K562 (cell line): ENCODE results near the gene TMCO1. TPM values are rescaled to one million over a fixed set of nuclear protein-coding genes. Genes with fewer than 3 reads are reported as not detected.

Experiments
- CBFA2T3 ChIP-seq: fragments of 450-650 bp; IDR thresholded peaks from 2 replicates; pipeline ENCODE4 v1.6.1; 2017
- EGR1 ChIP-seq: fragments of 450-650 bp; conservative IDR thresholded peaks from 2 replicates; pipeline ENCODE4 v1.6.1; 2017; ENCODE audit warnings: mild to moderate bottlenecking
- GABPA ChIP-seq: fragments of 200-800 bp; sonication (Bioruptor generic); conservative IDR thresholded peaks from 2 replicates; pipeline ENCODE4 v1.6.1; 2016; ENCODE audit warnings: low read depth, missing genetic modification characterization, missing compliant biosample characterization
- GATAD2A ChIP-seq: fragments of 450-650 bp; IDR thresholded peaks from 2 replicates; pipeline ENCODE4 v1.6.1; 2017
- KLF1 ChIP-seq: fragments of 450-650 bp; IDR thresholded peaks from 2 replicates; pipeline ENCODE4 v1.6.1; 2016; ENCODE audit warnings: missing genetic modification characterization, missing compliant biosample characterization
- KLF6 ChIP-seq: fragments of 250-450 bp; sonication (Bioruptor Pico); IDR thresholded peaks from 2 replicates; pipeline ENCODE4 v1.4.0; 2020; ENCODE audit warnings: mild to moderate bottlenecking, moderate library complexity, borderline replicate concordance
- MIER1 ChIP-seq: fragments of 450-650 bp; IDR thresholded peaks from 2 replicates; pipeline ENCODE4 v1.6.1; 2016; ENCODE audit warnings: antibody characterized with exemption, mild to moderate bottlenecking, low read depth
- NCOA4 ChIP-seq: fragments of 450-650 bp; IDR thresholded peaks from 2 replicates; pipeline ENCODE4 v1.6.1; 2018; ENCODE audit warnings: mild to moderate bottlenecking; ENCODE audit not compliant: partially characterized antibody
- NR3C1 ChIP-seq: sonication (generic); formaldehyde crosslinking; IDR thresholded peaks from 2 replicates; pipeline ENCODE4 v1.8.1; 2022; ENCODE audit warnings: missing genetic modification reagents
- RBM17 ChIP-seq: fragments of 200-400 bp; formaldehyde crosslinking; IDR thresholded peaks from 2 replicates; pipeline ENCODE4 v1.6.1; 2017; ENCODE audit warnings: low read depth, mild to moderate bottlenecking, low read length, borderline replicate concordance
- SMARCA4 ChIP-seq: fragments of 450-650 bp; IDR thresholded peaks from 2 replicates; pipeline ENCODE4 v1.6.1; 2016
- SP2 ChIP-seq: IDR thresholded peaks from 2 replicates; pipeline ENCODE4 v1.6.1; 2011; ENCODE audit warnings: mild to moderate bottlenecking, low read depth, low read length, moderate library complexity; ENCODE audit not compliant: poor library complexity, severe bottlenecking; ENCODE audit errors: extremely low read depth
- SRF ChIP-seq, 2 experiments: fragments of 250-450, 450-650 bp in 1 of 2; sonication (Bioruptor Pico) in 1 of 2; sonication (generic) in 1 of 2; formaldehyde crosslinking; IDR thresholded peaks; 2 replicates each; pipeline versions ENCODE4 v1.5.0 to v1.5.1; 2020 to 2022; ENCODE audit warnings: mild to moderate bottlenecking in 1 of 2, missing genetic modification reagents in 1 of 2
- TCF7 ChIP-seq: sonication (generic); IDR thresholded peaks from 2 replicates; pipeline ENCODE4 v1.6.1; 2016; ENCODE audit warnings: antibody characterized with exemption, borderline replicate concordance
- ZBED1 ChIP-seq: IDR thresholded peaks from 2 replicates; pipeline ENCODE4 v1.6.1; 2014
- ZNF696 ChIP-seq: fragments of 250-450 bp; sonication (Bioruptor Pico); conservative IDR thresholded peaks from 2 replicates; pipeline ENCODE4 v1.4.0; 2020; ENCODE audit warnings: mild to moderate bottlenecking, moderate library complexity
- ZZZ3 ChIP-seq: fragments of 450-650 bp; IDR thresholded peaks from 2 replicates; pipeline ENCODE4 v1.6.1; 2016; ENCODE audit warnings: antibody characterized with exemption, mild to moderate bottlenecking, moderate library complexity
- polyA plus RNA-seq, 8 experiments: library from polyadenylated mRNA; depleted of rRNA in 4 of 8; stranded (reverse) in 5 of 8; unstranded in 3 of 8; fragments of >200 nt; fragmentation: Nextera tagmentation in 2 of 8; fragmentation: Illumina TruSeq in 1 of 8; extraction: Ambion mirVana in 2 of 8; extraction: Trizol in 1 of 8; gene quantifications; 2 replicates each; pipeline versions ENCODE4 v1.2.1 to v1.2.3, GENCODE V29; 2011 to 2014; ENCODE audit warnings: inconsistent platforms in 1 of 8, missing spikeins in 1 of 8
- total RNA-seq, 7 experiments: library from RNA; depleted of rRNA in 6 of 7; stranded (reverse); fragments of >200 nt in 6 of 7; fragmentation: Illumina TruSeq in 2 of 7; extraction: Trizol in 2 of 7; gene quantifications; 2 replicates each; pipeline versions ENCODE4 v1.2.1 to v1.2.3, GENCODE V29; 2011 to 2021; ENCODE audit warnings: low replicate concordance in 1 of 7
- TF ChIP-seq, protein P1 (sequence below), 3 experiments: IDR thresholded peaks in 2 of 3; conservative IDR thresholded peaks in 1 of 3; 2 replicates each; pipeline ENCODE4 v1.5.1; 2011 to 2012; ENCODE audit warnings: low read length in 3 of 3, mild to moderate bottlenecking in 3 of 3, control low read depth in 2 of 3, improper control_type of control experiment in 1 of 3, inconsistent platforms in 1 of 3, low read depth in 1 of 3, mixed read lengths in 1 of 3, moderate library complexity in 1 of 3; ENCODE audit not compliant: insufficient read depth in 2 of 3
- TF ChIP-seq, protein P2 (sequence below): fragments of 250-450 bp; sonication (Bioruptor Pico); IDR thresholded peaks from 2 replicates; pipeline ENCODE4 v1.9.0; 2021; ENCODE audit warnings: mild to moderate bottlenecking
- TF ChIP-seq, protein P3 (sequence below): IDR thresholded peaks from 2 replicates; pipeline ENCODE4 v1.6.1; 2011; ENCODE audit warnings: borderline replicate concordance, low read depth, mild to moderate bottlenecking, moderate library complexity, low read length; ENCODE audit not compliant: insufficient read depth, poor library complexity, severe bottlenecking
- TF ChIP-seq, protein P4 (sequence below): sonication (generic); formaldehyde crosslinking; IDR thresholded peaks from 2 replicates; pipeline ENCODE4 v1.8.0; 2022; ENCODE audit warnings: mild to moderate bottlenecking, missing genetic modification reagents
- TF ChIP-seq, protein P5 (sequence below): fragments of 250-450 bp; sonication (Bioruptor Pico); IDR thresholded peaks from 2 replicates; pipeline ENCODE4 v1.6.1; 2021; ENCODE audit warnings: mild to moderate bottlenecking

The TMCO1 gene
- total and polyA plus RNA-seq, 9 of the 15 experiments (the other 6 are each of a cell fraction or from before 2014, with no cell fraction given), result 69.3 to 561 (median 175) TPM

DNA sequence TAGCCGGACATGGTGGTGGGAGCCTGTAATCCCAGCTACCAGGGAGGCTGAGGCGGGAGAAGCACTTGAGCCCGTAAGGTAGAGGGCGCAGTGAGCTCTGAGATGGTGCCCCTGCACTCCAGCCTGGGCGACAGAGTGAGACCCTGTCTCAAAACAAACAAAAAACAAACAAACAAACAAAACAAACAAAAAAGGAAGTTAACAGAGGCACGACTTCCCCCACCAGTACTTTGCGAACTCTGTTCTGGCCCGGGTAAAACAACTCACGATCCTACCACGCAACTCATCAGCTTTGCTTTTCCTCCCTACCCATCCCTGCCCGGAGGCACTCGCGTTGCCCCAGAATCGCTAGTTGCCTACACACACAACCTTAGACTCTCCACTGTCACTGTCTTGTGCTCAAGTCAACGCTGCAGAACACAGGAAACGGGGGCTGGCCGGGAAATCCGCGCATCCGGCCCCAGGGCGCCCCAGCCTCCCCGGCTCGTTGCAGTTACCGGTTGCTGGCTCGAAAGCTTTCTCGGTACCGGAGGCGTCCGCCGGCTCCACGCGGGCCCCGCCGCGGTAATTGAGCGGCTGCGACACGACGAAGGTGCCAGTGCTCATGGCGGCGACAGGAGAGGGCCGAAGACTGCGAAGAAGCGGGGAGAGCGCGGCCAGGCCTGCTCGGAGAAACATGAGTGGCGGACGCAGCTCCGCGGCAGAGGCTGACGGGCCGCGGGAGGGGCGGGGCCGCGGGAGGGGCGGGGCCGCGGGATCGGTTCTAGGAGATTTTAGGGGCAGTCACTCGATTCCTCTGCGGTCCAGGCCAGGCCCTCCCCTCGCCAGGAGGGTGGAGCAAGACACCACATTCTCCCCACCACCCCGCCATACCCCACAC is 70.5 kb downstream of the TMCO1 start, which contains the start of gene ALDH9A1 (continued):
- TF ChIP-seq, protein P1, sequence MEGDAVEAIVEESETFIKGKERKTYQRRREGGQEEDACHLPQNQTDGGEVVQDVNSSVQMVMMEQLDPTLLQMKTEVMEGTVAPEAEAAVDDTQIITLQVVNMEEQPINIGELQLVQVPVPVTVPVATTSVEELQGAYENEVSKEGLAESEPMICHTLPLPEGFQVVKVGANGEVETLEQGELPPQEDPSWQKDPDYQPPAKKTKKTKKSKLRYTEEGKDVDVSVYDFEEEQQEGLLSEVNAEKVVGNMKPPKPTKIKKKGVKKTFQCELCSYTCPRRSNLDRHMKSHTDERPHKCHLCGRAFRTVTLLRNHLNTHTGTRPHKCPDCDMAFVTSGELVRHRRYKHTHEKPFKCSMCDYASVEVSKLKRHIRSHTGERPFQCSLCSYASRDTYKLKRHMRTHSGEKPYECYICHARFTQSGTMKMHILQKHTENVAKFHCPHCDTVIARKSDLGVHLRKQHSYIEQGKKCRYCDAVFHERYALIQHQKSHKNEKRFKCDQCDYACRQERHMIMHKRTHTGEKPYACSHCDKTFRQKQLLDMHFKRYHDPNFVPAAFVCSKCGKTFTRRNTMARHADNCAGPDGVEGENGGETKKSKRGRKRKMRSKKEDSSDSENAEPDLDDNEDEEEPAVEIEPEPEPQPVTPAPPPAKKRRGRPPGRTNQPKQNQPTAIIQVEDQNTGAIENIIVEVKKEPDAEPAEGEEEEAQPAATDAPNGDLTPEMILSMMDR (IDR thresholded peaks at IDR 0.05 in 2 of 3, conservative IDR thresholded peaks at IDR 0.05 in 1 of 3; ENCODE audit: insufficient read depth in 2 of 3, low read depth in 1 of 3, low read length in 3 of 3), result peak; percentile 45 to 64 (median 47)
- no peak for TF ChIP-seq TCF7
- TF ChIP-seq SMARCA4, result peak; percentile 75
- TF ChIP-seq RBM17, result no peak
- TF ChIP-seq EGR1, result no peak
- TF ChIP-seq, protein P2, sequence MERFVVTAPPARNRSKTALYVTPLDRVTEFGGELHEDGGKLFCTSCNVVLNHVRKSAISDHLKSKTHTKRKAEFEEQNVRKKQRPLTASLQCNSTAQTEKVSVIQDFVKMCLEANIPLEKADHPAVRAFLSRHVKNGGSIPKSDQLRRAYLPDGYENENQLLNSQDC (CRISPR knock-in tag), result no peak
- no peak for TF ChIP-seq CBFA2T3
- TF ChIP-seq, protein P3, sequence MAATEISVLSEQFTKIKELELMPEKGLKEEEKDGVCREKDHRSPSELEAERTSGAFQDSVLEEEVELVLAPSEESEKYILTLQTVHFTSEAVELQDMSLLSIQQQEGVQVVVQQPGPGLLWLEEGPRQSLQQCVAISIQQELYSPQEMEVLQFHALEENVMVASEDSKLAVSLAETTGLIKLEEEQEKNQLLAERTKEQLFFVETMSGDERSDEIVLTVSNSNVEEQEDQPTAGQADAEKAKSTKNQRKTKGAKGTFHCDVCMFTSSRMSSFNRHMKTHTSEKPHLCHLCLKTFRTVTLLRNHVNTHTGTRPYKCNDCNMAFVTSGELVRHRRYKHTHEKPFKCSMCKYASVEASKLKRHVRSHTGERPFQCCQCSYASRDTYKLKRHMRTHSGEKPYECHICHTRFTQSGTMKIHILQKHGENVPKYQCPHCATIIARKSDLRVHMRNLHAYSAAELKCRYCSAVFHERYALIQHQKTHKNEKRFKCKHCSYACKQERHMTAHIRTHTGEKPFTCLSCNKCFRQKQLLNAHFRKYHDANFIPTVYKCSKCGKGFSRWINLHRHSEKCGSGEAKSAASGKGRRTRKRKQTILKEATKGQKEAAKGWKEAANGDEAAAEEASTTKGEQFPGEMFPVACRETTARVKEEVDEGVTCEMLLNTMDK, result peak; percentile 57
- TF ChIP-seq GATAD2A, result 0 out of 2 replicates have a peak, but pooled peaks have one; percentile 14
- 0 out of 2 replicates have a peak, but pooled peaks have one; percentile 55 for TF ChIP-seq NR3C1 (CRISPR knock-in tag)
- TF ChIP-seq KLF1 (tag), result no peak
- 0 out of 2 replicates have a peak, but pooled peaks have one; percentile 32 for TF ChIP-seq ZZZ3
- TF ChIP-seq, protein P4, sequence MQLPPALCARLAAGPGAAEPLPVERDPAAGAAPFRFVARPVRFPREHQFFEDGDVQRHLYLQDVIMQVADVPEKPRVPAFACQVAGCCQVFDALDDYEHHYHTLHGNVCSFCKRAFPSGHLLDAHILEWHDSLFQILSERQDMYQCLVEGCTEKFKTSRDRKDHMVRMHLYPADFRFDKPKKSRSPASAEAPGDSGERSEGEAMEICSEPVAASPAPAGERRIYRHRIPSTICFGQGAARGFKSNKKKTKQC, result 0 out of 2 replicates have a peak, but pooled peaks have one; percentile 33
- TF ChIP-seq GABPA, result peak; percentile 85
- no peak for TF ChIP-seq NCOA4
- TF ChIP-seq SRF (CRISPR knock-in tag; IDR thresholded peaks at IDR 0.05), result peak in 1 of 2 experiments; percentile 80; a peak in 1 of 4 replicates
- no peak for TF ChIP-seq KLF6 (CRISPR knock-in tag)
- TF ChIP-seq SP2, result peak; percentile 0
- TF ChIP-seq, protein P5, sequence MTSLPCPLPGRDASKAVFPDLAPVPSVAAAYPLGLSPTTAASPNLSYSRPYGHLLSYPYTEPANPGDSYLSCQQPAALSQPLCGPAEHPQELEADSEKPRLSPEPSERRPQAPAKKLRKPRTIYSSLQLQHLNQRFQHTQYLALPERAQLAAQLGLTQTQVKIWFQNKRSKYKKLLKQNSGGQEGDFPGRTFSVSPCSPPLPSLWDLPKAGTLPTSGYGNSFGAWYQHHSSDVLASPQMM, result no peak
- 0 out of 2 replicates have a peak, but pooled peaks have one; percentile 41 for TF ChIP-seq MIER1
- TF ChIP-seq ZNF696 (CRISPR knock-in tag), result no peak
- TF ChIP-seq ZBED1, result no peak
